GM12864 (cell line): ENCODE data around the gene PDCD1.

Experiments used
- DNase-seq: peaks from one replicate; pipeline ENCODE4 v3.0.0-alpha.2; 2011; ENCODE audit warnings: low read depth
- H3K4me3 ChIP-seq: 2 replicates; pipeline ENCODE4 v1.5.1; 2011; ENCODE audit warnings: mild to moderate bottlenecking, low read depth, low read length, control low read depth
- CTCF ChIP-seq: IDR thresholded peaks from 2 replicates; pipeline ENCODE4 v1.5.1; 2011; ENCODE audit warnings: low read depth, mild to moderate bottlenecking, moderate library complexity, low read length, control low read depth, inconsistent platforms; ENCODE audit errors: missing control alignments

The PDCD1 gene

GRCh38 chr2:241861264-241861663 is 2.6 kb upstream of the PDCD1 start:
- TF ChIP-seq CTCF = no peak
- DNase-seq = no peak
- no peak overlapping the region for H3K4me3 ChIP-seq

- H3K4me3 ChIP-seq = peak overlapping the region; percentile 28
- peak; percentile 19 for TF ChIP-seq CTCF
- no peak for DNase-seq
Observed at GRCh38 chr2:241860184-241861078, 1.7 kb upstream of the PDCD1 start.

GRCh38 chr2:241859436-241860183 is 916 bp upstream of the PDCD1 start:
- peak; percentile 59 for DNase-seq
- peak overlapping the region; percentile 69 for H3K4me3 ChIP-seq
- TF ChIP-seq CTCF = peak; percentile 28

GRCh38 chr2:241859017-241859435 is 332 bp upstream of the PDCD1 start:
- H3K4me3 ChIP-seq = peak overlapping the region; percentile 69
- peak; percentile 9 for TF ChIP-seq CTCF
- DNase-seq = no peak

GRCh38 chr2:241857572-241858121 is 1.0 kb downstream of the PDCD1 start:
- H3K4me3 ChIP-seq = peak overlapping the region; percentile 69

GRCh38 chr2:241857041-241857541 is 1.6 kb downstream of the PDCD1 start:
- DNase-seq = no peak
- TF ChIP-seq CTCF = no peak
- peak overlapping the region; percentile 69 for H3K4me3 ChIP-seq

More at GRCh38 chr2:241857572-241858121, 1.0 kb downstream of the PDCD1 start:
- no peak for DNase-seq
- no peak for TF ChIP-seq CTCF
